Neutrophil (primary cell): ENCODE data around the gene EMSY.

ENCODE experiments used
- H3K27ac ChIP-seq: fragments of 200-600 bp; sonication (generic); 2 replicates; pipeline ENCODE4 v1.5.1; 2016; ENCODE audit warnings: mild to moderate bottlenecking, moderate library complexity
- H3K27me3 ChIP-seq: fragments of 200-600 bp; sonication (generic); 2 replicates; pipeline ENCODE4 v1.6.0; 2016; ENCODE audit warnings: mild to moderate bottlenecking
- H3K36me3 ChIP-seq: fragments of 200-600 bp; sonication (generic); 2 replicates; pipeline ENCODE4 v1.5.1; 2017
- H3K4me1 ChIP-seq, 2 experiments: fragments of 200-600 bp in 1 of 2; sonication (generic) in 1 of 2; 1 replicate in 1 of 2; 2 replicates in 1 of 2; pipeline versions ENCODE4 v1.5.1 to v1.6.1; 2013 to 2016; ENCODE audit warnings: low read depth in 1 of 2, low read length in 1 of 2, mild to moderate bottlenecking in 1 of 2, moderate library complexity in 1 of 2; ENCODE audit not compliant: control insufficient read depth in 1 of 2, insufficient read depth in 1 of 2
- H3K4me3 ChIP-seq, 2 experiments: fragments of 200-600 bp in 1 of 2; sonication (generic) in 1 of 2; 1 replicate in 1 of 2; 2 replicates in 1 of 2; pipeline ENCODE4 v1.5.1; 2013 to 2016; ENCODE audit warnings: low read depth in 1 of 2, low read length in 1 of 2, mild to moderate bottlenecking in 1 of 2, moderate library complexity in 1 of 2
- H3K9me3 ChIP-seq: fragments of 200-600 bp; sonication (generic); 2 replicates; pipeline ENCODE4 v1.5.1; 2016
- CTCF ChIP-seq: fragments of 200-600 bp; sonication (generic); IDR thresholded peaks from 2 replicates; pipeline ENCODE4 v1.5.1; 2016; ENCODE audit warnings: antibody characterized with exemption

Gene EMSY

GRCh38 chr11:76408171-76408965, 36.5 kb upstream of the EMSY start:
- H3K9me3 ChIP-seq = no peaks in the 10 kb centered on the region
- no peaks in the 10 kb centered on the region for H3K4me1 ChIP-seq
- H3K36me3 ChIP-seq = no peaks in the 10 kb centered on the region
- H3K4me3 ChIP-seq = no peak overlapping the region
- no peak overlapping the region for H3K27ac ChIP-seq
- TF ChIP-seq CTCF = no peak
- peaks cover 9% of the 10 kb centered on the region for H3K27me3 ChIP-seq

GRCh38 chr11:76410851-76411357, 33.9 kb upstream of the EMSY start:
- Histone ChIP-seq H3K36me3 (no peaks in the 10 kb centered on the region), H3K27me3 (peaks cover 4% of the 10 kb centered on the region), H3K9me3 (no peaks in the 10 kb centered on the region), H3K4me3 (no peak overlapping the region), H3K4me1 (no peaks in the 10 kb centered on the region), H3K27ac (no peak overlapping the region)
- TF ChIP-seq CTCF = no peak

- peaks cover 4% of the 10 kb centered on the region for H3K27me3 ChIP-seq
- no peak overlapping the region for H3K27ac ChIP-seq
- no peak for TF ChIP-seq CTCF
- H3K4me1 ChIP-seq = no peaks in the 10 kb centered on the region
- no peaks in the 10 kb centered on the region for H3K9me3 ChIP-seq
- no peak overlapping the region for H3K4me3 ChIP-seq
- H3K36me3 ChIP-seq = no peaks in the 10 kb centered on the region
Measured at GRCh38 chr11:76415073-76415472, 29.7 kb upstream of the EMSY start.

GRCh38 chr11:76419896-76420295, 24.9 kb upstream of the EMSY start:
- no peak for TF ChIP-seq CTCF
- Histone ChIP-seq H3K27me3 (peaks cover 2% of the 10 kb centered on the region), H3K9me3 (no peaks in the 10 kb centered on the region), H3K4me3 (no peak overlapping the region), H3K4me1 (no peaks in the 10 kb centered on the region), H3K36me3 (no peaks in the 10 kb centered on the region), H3K27ac (no peak overlapping the region)

- Histone ChIP-seq H3K27me3 (peaks cover 7% of the 10 kb centered on the region), H3K36me3 (no peaks in the 10 kb centered on the region), H3K4me3 (no peak overlapping the region), H3K27ac (no peak overlapping the region), H3K4me1 (no peaks in the 10 kb centered on the region), H3K9me3 (no peaks in the 10 kb centered on the region)
- no peak for TF ChIP-seq CTCF
Measured at GRCh38 chr11:76424379-76424778, 20.4 kb upstream of the EMSY start.
